HCT116 (cell line): ENCODE measurements around the gene PDLIM7. TPM values are rescaled to one million over a fixed set of nuclear protein-coding genes. Genes with fewer than 3 reads are reported as not detected.

Source experiments
- ATAC-seq: fragments of 200-7000 bp; cut with Tn5 transposase; 2 replicates; pipeline ENCODE4 v1.9.1; 2020; ENCODE audit warnings: mild to moderate bottlenecking, moderate library complexity
- BruUV-seq: library from RNA; stranded (reverse); fragments of 400-500 nt; replicated peaks from 2 replicates; lab custom pipeline; 2021; lab: Mats Ljungman, UMichigan
- CTCF ChIA-PET: fragments of 300-600 bp; sonication (Branson Sonifier 250); formaldehyde crosslinking; loops from one replicate; lab custom pipeline; 2021; ENCODE audit warnings: antibody characterized with exemption; lab: Charles Lee
- POLR2A ChIA-PET: fragments of 300-600, 350-600 bp; sonication (Branson Sonifier 250); formaldehyde crosslinking; loops from one replicate; lab custom pipeline; 2021; ENCODE audit warnings: antibody characterized with exemption; lab: Charles Lee
- RAD21 ChIA-PET, 2 experiments: fragments of 300-600 bp; sonication (Branson Sonifier 250); formaldehyde crosslinking; loops; one replicate each; lab custom pipeline; 2023; ENCODE audit warnings: low total read pairs in 2 of 2; ENCODE audit not compliant: uncharacterized antibody in 2 of 2, unreplicated experiment in 2 of 2, low non-redundant PET in 1 of 2; lab: Charles Lee
- DNase-seq: peaks from one replicate; pipeline ENCODE4 v3.0.0-alpha.2; 2010; ENCODE audit warnings: low read depth, low spot score
- H2AFZ ChIP-seq: fragments of 200-600 bp; shearing (Covaris generic), sonication (generic); 2 replicates; pipeline ENCODE4 v1.6.1; 2017; ENCODE audit warnings: low read depth, mixed run types, mixed read lengths, antibody characterized with exemption, low read length; ENCODE audit not compliant: poor library complexity, severe bottlenecking
- H3K27ac ChIP-seq: 2 replicates; pipeline ENCODE4 v1.5.1; 2012; ENCODE audit warnings: low read depth, low read length
- H3K27me3 ChIP-seq: fragments of 200-600 bp; sonication (generic); 2 replicates; pipeline ENCODE4 v1.6.1; 2016; ENCODE audit warnings: mixed run types, low read length, mixed read lengths; ENCODE audit not compliant: insufficient read depth
- H3K36me3 ChIP-seq, 2 experiments: fragments of 200-500 bp in 1 of 2; fragments of 200-600 bp in 1 of 2; sonication (Bioruptor generic) in 1 of 2; sonication (generic) in 1 of 2; 2 replicates each; pipeline versions ENCODE4 v1.5.1 to v1.6.1; 2014 to 2016; ENCODE audit warnings: low read length in 2 of 2, inconsistent platforms in 1 of 2, mixed read lengths in 1 of 2, mixed run types in 1 of 2; ENCODE audit not compliant: insufficient read depth in 2 of 2, control insufficient read depth in 1 of 2
- H3K4me1 ChIP-seq, 2 experiments: fragments of 200-600 bp in 1 of 2; sonication (generic) in 1 of 2; 2 replicates each; pipeline versions ENCODE4 v1.5.1 to v1.6.1; 2012 to 2017; ENCODE audit warnings: low read length in 2 of 2, inconsistent platforms in 1 of 2, mild to moderate bottlenecking in 1 of 2, mixed read lengths in 1 of 2, mixed run types in 1 of 2, moderate library complexity in 1 of 2; ENCODE audit not compliant: insufficient read depth in 2 of 2, control insufficient read depth in 1 of 2
- H3K4me2 ChIP-seq: fragments of 200-600 bp; sonication (generic); 2 replicates; pipeline ENCODE4 v1.6.1; 2017; ENCODE audit warnings: mixed run types, low read length, mixed read lengths
- H3K4me3 ChIP-seq, 2 experiments: fragments of 200-600 bp in 1 of 2; sonication (generic) in 1 of 2; replicated peaks in 1 of 2; 2 replicates each; pipeline ENCODE4 v1.5.1; 2011 to 2016; ENCODE audit warnings: low read length in 2 of 2, control low read depth in 1 of 2, low read depth in 1 of 2, mild to moderate bottlenecking in 1 of 2, mixed read lengths in 1 of 2, mixed run types in 1 of 2
- H3K79me2 ChIP-seq: fragments of 200-600 bp; sonication (generic); 2 replicates; pipeline ENCODE4 v1.6.1; 2017; ENCODE audit warnings: mild to moderate bottlenecking, mixed run types, low read length, moderate library complexity, mixed read lengths; ENCODE audit not compliant: insufficient read depth
- H3K9ac ChIP-seq: fragments of 200-600 bp; sonication (generic); 2 replicates; pipeline ENCODE4 v1.6.1; 2016; ENCODE audit warnings: low read length, mixed read lengths
- H3K9me2 ChIP-seq: fragments of 200-600 bp; sonication (generic), shearing (Covaris generic); 2 replicates; pipeline ENCODE4 v1.6.1; 2017; ENCODE audit warnings: mixed run types, mild to moderate bottlenecking, moderate library complexity; ENCODE audit not compliant: insufficient read depth
- H3K9me3 ChIP-seq, 2 experiments: fragments of 200-500 bp in 1 of 2; fragments of 200-600 bp in 1 of 2; sonication (Bioruptor generic) in 1 of 2; sonication (generic) in 1 of 2; 2 replicates each; pipeline ENCODE4 v1.6.1; 2014 to 2017; ENCODE audit warnings: low read length in 2 of 2, mixed read lengths in 2 of 2, inconsistent platforms in 1 of 2, low read depth in 1 of 2, mild to moderate bottlenecking in 1 of 2, mixed run types in 1 of 2, moderate library complexity in 1 of 2; ENCODE audit not compliant: control insufficient read depth in 1 of 2, insufficient read depth in 1 of 2
- H4K20me1 ChIP-seq: fragments of 200-600 bp; sonication (generic), shearing (Covaris generic); 2 replicates; pipeline ENCODE4 v1.6.1; 2017; ENCODE audit warnings: mixed run types, mild to moderate bottlenecking, moderate library complexity; ENCODE audit not compliant: insufficient read depth
- EZH2 ChIP-seq: fragments of 200-600 bp; sonication (generic); IDR thresholded peaks from 2 replicates; pipeline ENCODE4 v1.6.1; 2017; ENCODE audit warnings: antibody characterized with exemption, mixed run types
- EZH2phosphoT487 ChIP-seq: fragments of 200-600 bp; IDR thresholded peaks from 2 replicates; pipeline ENCODE4 v1.6.1; 2018; ENCODE audit warnings: antibody characterized with exemption, borderline replicate concordance
- FOSL1 ChIP-seq: IDR thresholded peaks from 2 replicates; pipeline ENCODE4 v1.6.1; 2012; ENCODE audit warnings: low read depth
- JUND ChIP-seq: IDR thresholded peaks from 2 replicates; pipeline ENCODE4 v1.6.1; 2012
- POLR2AphosphoS5 ChIP-seq: IDR thresholded peaks from 2 replicates; pipeline ENCODE4 v1.6.1; 2011; ENCODE audit warnings: mild to moderate bottlenecking, low read depth, low read length, moderate library complexity
- RAD21 ChIP-seq: IDR thresholded peaks from 2 replicates; pipeline ENCODE4 v1.6.1; 2012; ENCODE audit warnings: low read depth, mild to moderate bottlenecking
- SIN3A ChIP-seq: IDR thresholded peaks from 2 replicates; pipeline ENCODE4 v1.6.1; 2012; ENCODE audit warnings: low read depth
- SP1 ChIP-seq: IDR thresholded peaks from 2 replicates; pipeline ENCODE4 v1.6.1; 2012; ENCODE audit warnings: low read depth
- TCF7L2 ChIP-seq: IDR thresholded peaks from 2 replicates; pipeline ENCODE4 v1.7.0; 2011; ENCODE audit warnings: borderline replicate concordance, inconsistent platforms; ENCODE audit not compliant: insufficient read depth, insufficient read length; ENCODE audit errors: extremely low read depth
- YY1 ChIP-seq: IDR thresholded peaks from 2 replicates; pipeline ENCODE4 v1.6.1; 2011; ENCODE audit warnings: low read length, low read depth, moderate library complexity, mild to moderate bottlenecking; ENCODE audit not compliant: insufficient replicate concordance; ENCODE audit errors: extremely low read depth
- ZNF274 ChIP-seq: fragments of 200-500 bp; sonication (Bioruptor generic); IDR thresholded peaks from 2 replicates; pipeline ENCODE4 v1.6.1; 2014; ENCODE audit warnings: mild to moderate bottlenecking, low read depth, low read length, inconsistent platforms
- intact Hi-C: fragments of 100-400 bp; cut with micrococcal nuclease; formaldehyde crosslinking; loops from 2 replicates; pipeline ENCODE4 v1.10.0; 2022
- total RNA-seq: library from RNA; stranded (reverse); gene quantifications from one replicate; pipeline ENCODE4 v1.2.1, GENCODE V29; 2021; ENCODE audit not compliant: unreplicated experiment
- TF ChIP-seq, protein P1 (sequence below), 3 experiments: fragments of 200-600 bp in 1 of 3; sonication (generic) in 1 of 3; IDR thresholded peaks in 2 of 3; conservative IDR thresholded peaks in 1 of 3; 2 replicates each; pipeline ENCODE4 v1.5.1; 2012 to 2017; ENCODE audit warnings: low read depth in 2 of 3, low read length in 2 of 3, antibody characterized with exemption in 1 of 3, borderline replicate concordance in 1 of 3, control low read depth in 1 of 3, mild to moderate bottlenecking in 1 of 3, mixed read lengths in 1 of 3, mixed run types in 1 of 3, moderate library complexity in 1 of 3; ENCODE audit not compliant: insufficient read depth in 1 of 3
- TF ChIP-seq, protein P2 (sequence below): IDR thresholded peaks from 2 replicates; pipeline ENCODE4 v1.6.1; 2012; ENCODE audit warnings: low read depth

PDLIM7 gene
- total RNA-seq, 1 experiment from 2014 or later: 153 TPM

DNA sequence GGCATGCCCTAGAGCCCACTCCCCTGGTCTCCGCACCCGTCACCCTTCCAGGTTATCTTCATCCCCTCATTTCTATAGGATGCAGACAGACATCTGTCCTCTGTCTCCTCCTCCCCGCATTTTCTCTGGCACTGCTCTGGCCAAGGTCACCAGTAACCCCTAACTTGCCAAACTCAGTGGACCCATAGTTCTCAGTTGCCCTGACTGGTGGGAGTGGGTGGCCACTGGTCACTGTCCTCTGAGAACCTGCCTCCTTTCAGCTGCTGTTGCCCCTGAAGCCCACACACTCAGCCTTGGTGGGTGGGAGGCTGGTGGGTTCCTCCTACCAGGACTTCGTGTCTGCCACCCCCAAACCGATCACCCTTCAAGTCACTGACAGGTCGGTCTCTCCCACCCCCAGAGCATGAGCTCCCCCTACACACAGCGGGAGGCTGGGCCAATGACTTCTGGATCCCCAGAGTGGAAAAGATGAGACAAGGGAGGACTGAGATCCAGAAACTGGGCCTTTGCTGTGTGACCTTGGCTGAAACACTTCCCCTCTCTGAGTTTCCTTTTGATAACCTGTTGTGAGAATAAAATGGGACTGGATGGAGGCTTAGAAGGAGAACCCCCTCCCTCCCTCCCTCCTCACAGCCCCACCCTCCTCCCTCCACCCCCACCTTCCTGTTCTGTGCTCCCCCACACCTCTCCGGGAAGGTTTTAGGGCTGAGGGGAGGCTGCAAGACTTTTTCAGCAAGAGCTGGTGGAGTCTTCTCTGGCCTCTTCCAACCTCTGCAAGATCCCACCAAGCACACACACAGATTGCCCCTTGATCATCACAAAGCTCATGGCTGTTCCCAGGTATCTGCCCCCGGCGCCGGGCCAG, 21.6 kb downstream of the PDLIM7 start:
- no peak overlapping the region for H3K4me3 ChIP-seq
- H3K9me3 ChIP-seq: no peaks in the 10 kb centered on the region
- no peak overlapping the region for H3K27ac ChIP-seq
- peaks cover 20% of the 10 kb centered on the region for H3K79me2 ChIP-seq
- H3K4me1 ChIP-seq: peaks cover 8 to 41% of the 10 kb centered on the region in 2 experiments; a peak in 3 of 4 replicates
- ATAC-seq (no peak), DNase-seq (no peak)
- CTCF ChIA-PET: interaction anchor here (0.6 to 2.9 kb wide), 4 partner anchors 19 to 22 kb away, joined by 3 to 11 read pairs (median 4); partner anchors contain the start of gene PDLIM7
- no peaks in the 10 kb centered on the region for H3K9me2 ChIP-seq
- no peak overlapping the region for H2AFZ ChIP-seq
- no peak overlapping the region for H3K4me2 ChIP-seq
- no peak overlapping the region for H3K9ac ChIP-seq
- POLR2A ChIA-PET: interaction anchor here (6.3 kb wide), 1 partner anchor 19 kb away, joined by 54 read pairs; the partner anchor contains the start of gene PDLIM7
- TF ChIP-seq YY1 (no peak), EZH2phosphoT487 (no peak), ZNF274 (no peak), SIN3A (no peak), TCF7L2 (no peak), SP1 (no peak), FOSL1 (no peak), POLR2AphosphoS5 (no peak), EZH2 (no peak), RAD21 (no peak), JUND (no peak)
- TF ChIP-seq, protein P1, sequence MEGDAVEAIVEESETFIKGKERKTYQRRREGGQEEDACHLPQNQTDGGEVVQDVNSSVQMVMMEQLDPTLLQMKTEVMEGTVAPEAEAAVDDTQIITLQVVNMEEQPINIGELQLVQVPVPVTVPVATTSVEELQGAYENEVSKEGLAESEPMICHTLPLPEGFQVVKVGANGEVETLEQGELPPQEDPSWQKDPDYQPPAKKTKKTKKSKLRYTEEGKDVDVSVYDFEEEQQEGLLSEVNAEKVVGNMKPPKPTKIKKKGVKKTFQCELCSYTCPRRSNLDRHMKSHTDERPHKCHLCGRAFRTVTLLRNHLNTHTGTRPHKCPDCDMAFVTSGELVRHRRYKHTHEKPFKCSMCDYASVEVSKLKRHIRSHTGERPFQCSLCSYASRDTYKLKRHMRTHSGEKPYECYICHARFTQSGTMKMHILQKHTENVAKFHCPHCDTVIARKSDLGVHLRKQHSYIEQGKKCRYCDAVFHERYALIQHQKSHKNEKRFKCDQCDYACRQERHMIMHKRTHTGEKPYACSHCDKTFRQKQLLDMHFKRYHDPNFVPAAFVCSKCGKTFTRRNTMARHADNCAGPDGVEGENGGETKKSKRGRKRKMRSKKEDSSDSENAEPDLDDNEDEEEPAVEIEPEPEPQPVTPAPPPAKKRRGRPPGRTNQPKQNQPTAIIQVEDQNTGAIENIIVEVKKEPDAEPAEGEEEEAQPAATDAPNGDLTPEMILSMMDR (IDR thresholded peaks at IDR 0.05 in 2 of 3, conservative IDR thresholded peaks at IDR 0.05 in 1 of 3; ENCODE audit: borderline replicate concordance in 1 of 3, insufficient read depth in 1 of 3, low read depth in 2 of 3, low read length in 2 of 3): no peak
- TF ChIP-seq, protein P2, sequence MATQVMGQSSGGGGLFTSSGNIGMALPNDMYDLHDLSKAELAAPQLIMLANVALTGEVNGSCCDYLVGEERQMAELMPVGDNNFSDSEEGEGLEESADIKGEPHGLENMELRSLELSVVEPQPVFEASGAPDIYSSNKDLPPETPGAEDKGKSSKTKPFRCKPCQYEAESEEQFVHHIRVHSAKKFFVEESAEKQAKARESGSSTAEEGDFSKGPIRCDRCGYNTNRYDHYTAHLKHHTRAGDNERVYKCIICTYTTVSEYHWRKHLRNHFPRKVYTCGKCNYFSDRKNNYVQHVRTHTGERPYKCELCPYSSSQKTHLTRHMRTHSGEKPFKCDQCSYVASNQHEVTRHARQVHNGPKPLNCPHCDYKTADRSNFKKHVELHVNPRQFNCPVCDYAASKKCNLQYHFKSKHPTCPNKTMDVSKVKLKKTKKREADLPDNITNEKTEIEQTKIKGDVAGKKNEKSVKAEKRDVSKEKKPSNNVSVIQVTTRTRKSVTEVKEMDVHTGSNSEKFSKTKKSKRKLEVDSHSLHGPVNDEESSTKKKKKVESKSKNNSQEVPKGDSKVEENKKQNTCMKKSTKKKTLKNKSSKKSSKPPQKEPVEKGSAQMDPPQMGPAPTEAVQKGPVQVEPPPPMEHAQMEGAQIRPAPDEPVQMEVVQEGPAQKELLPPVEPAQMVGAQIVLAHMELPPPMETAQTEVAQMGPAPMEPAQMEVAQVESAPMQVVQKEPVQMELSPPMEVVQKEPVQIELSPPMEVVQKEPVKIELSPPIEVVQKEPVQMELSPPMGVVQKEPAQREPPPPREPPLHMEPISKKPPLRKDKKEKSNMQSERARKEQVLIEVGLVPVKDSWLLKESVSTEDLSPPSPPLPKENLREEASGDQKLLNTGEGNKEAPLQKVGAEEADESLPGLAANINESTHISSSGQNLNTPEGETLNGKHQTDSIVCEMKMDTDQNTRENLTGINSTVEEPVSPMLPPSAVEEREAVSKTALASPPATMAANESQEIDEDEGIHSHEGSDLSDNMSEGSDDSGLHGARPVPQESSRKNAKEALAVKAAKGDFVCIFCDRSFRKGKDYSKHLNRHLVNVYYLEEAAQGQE: no peak
- RAD21 ChIA-PET: no interaction called here
- H3K27me3 ChIP-seq: no peaks in the 10 kb centered on the region
- intact Hi-C loops: loop anchor here (1.0 kb wide), 1 partner anchor 21 kb away; no protein-coding TSS in a partner anchor
- BruUV-seq: no TSS peak
- no peaks in the 10 kb centered on the region for H4K20me1 ChIP-seq
- no peaks in the 10 kb centered on the region for H3K36me3 ChIP-seq
